WTC11 (cell line): ENCODE results near the gene TBL1XR1. TPM values are rescaled to one million over a fixed set of nuclear protein-coding genes. Genes with fewer than 3 reads are reported as not detected.

Source experiments
- ATAC-seq: fragments of 200-7000 bp; cut with Tn5 transposase; 2 replicates; pipeline ENCODE4 v1.10.0; 2021; ENCODE audit warnings: mild to moderate bottlenecking, moderate library complexity
- CTCF ChIA-PET: fragments of 300-600 bp; sonication (Branson Sonifier 250); formaldehyde crosslinking; loops from one replicate; lab custom pipeline; 2021; ENCODE audit warnings: antibody characterized with exemption; lab: Charles Lee
- POLR2A ChIA-PET: fragments of 350-600 bp; sonication (Branson Sonifier 250); formaldehyde crosslinking; loops from one replicate; lab custom pipeline; 2021; ENCODE audit warnings: antibody characterized with exemption; lab: Charles Lee
- DNase-seq: peaks from one replicate; pipeline ENCODE4 v3.0.0; 2021; ENCODE audit warnings: low spot score
- H3K27ac Mint-ChIP-seq: 2 replicates; pipeline ENCODE4 v1.8.0; 2021; ENCODE audit warnings: mixed read lengths
- H3K27me3 Mint-ChIP-seq: 2 replicates; pipeline ENCODE4 v1.8.0; 2021; ENCODE audit warnings: low read depth, mild to moderate bottlenecking, moderate library complexity, mixed read lengths
- H3K36me3 Mint-ChIP-seq: 2 replicates; pipeline ENCODE4 v1.8.0; 2021; ENCODE audit warnings: mixed read lengths
- H3K4me1 Mint-ChIP-seq: 2 replicates; pipeline ENCODE4 v1.8.0; 2022; ENCODE audit warnings: mixed read lengths
- H3K4me3 Mint-ChIP-seq: 2 replicates; pipeline ENCODE4 v1.8.0; 2021; ENCODE audit warnings: mild to moderate bottlenecking, moderate library complexity, mixed read lengths
- H3K9me3 Mint-ChIP-seq: 2 replicates; pipeline ENCODE4 v1.8.0; 2021; ENCODE audit warnings: mixed read lengths
- CREB1 ChIP-seq: sonication (generic); formaldehyde crosslinking; IDR thresholded peaks from 2 replicates; pipeline ENCODE4 v1.8.0; 2023; ENCODE audit warnings: mild to moderate bottlenecking, missing genetic modification reagents
- CREM ChIP-seq: sonication (generic); formaldehyde crosslinking; IDR thresholded peaks from 2 replicates; pipeline ENCODE4 v1.8.1; 2022; ENCODE audit warnings: mild to moderate bottlenecking, missing genetic modification reagents, moderate library complexity
- ESRRA ChIP-seq: sonication (generic); formaldehyde crosslinking; IDR thresholded peaks from 2 replicates; pipeline ENCODE4 v1.8.1; 2022; ENCODE audit warnings: mild to moderate bottlenecking, missing genetic modification reagents, borderline replicate concordance
- MYBL2 ChIP-seq: sonication (generic); formaldehyde crosslinking; IDR thresholded peaks from 2 replicates; pipeline ENCODE4 v1.8.1; 2023; ENCODE audit warnings: mild to moderate bottlenecking, moderate library complexity, missing genetic modification reagents
- NR1H2 ChIP-seq: sonication (generic); formaldehyde crosslinking; IDR thresholded peaks from 2 replicates; pipeline ENCODE4 v1.9.0; 2021; ENCODE audit warnings: mild to moderate bottlenecking, moderate library complexity, missing genetic modification reagents
- RORB ChIP-seq: fragments of 250-450 bp; sonication (Bioruptor Pico); IDR thresholded peaks from 2 replicates; pipeline ENCODE4 v1.9.0; 2021; ENCODE audit warnings: mild to moderate bottlenecking
- ZNF263 ChIP-seq: sonication (generic); formaldehyde crosslinking; IDR thresholded peaks from 2 replicates; pipeline ENCODE4 v1.8.1; 2022; ENCODE audit warnings: low read depth, mild to moderate bottlenecking, moderate library complexity, missing genetic modification reagents
- ZNF396 ChIP-seq: fragments of 250-450 bp; sonication (Bioruptor Pico); IDR thresholded peaks from 2 replicates; pipeline ENCODE4 v1.8.0; 2021; ENCODE audit warnings: mild to moderate bottlenecking, moderate library complexity, borderline replicate concordance
- total RNA-seq: library from RNA; stranded (reverse); gene quantifications from 3 replicates; pipeline ENCODE4 v1.2.3, GENCODE V29; 2021
- TF ChIP-seq, protein P1 (sequence below): sonication (generic); formaldehyde crosslinking; IDR thresholded peaks from 2 replicates; pipeline ENCODE4 v1.8.0; 2022; ENCODE audit warnings: mild to moderate bottlenecking, missing genetic modification reagents
- TF ChIP-seq, protein P2 (sequence below): fragments of 250-450 bp; sonication (Bioruptor Pico); IDR thresholded peaks from 2 replicates; pipeline ENCODE4 v1.9.0; 2021; ENCODE audit warnings: mild to moderate bottlenecking
- TF ChIP-seq, protein P3 (sequence below): sonication (generic); formaldehyde crosslinking; IDR thresholded peaks from 2 replicates; pipeline ENCODE4 v1.8.1; 2023; ENCODE audit warnings: mild to moderate bottlenecking, missing genetic modification reagents
- TF ChIP-seq, protein P4 (sequence below): sonication (generic); formaldehyde crosslinking; IDR thresholded peaks from 2 replicates; pipeline ENCODE4 v1.8.0; 2022; ENCODE audit warnings: mild to moderate bottlenecking, missing genetic modification reagents
- TF ChIP-seq, protein P5 (sequence below): sonication (generic); formaldehyde crosslinking; conservative IDR thresholded peaks from 2 replicates; pipeline ENCODE4 v1.8.1; 2022; ENCODE audit warnings: mild to moderate bottlenecking, missing genetic modification reagents

TBL1XR1 gene
- total RNA-seq, 1 experiment from 2014 or later, result 148 TPM

DNA sequence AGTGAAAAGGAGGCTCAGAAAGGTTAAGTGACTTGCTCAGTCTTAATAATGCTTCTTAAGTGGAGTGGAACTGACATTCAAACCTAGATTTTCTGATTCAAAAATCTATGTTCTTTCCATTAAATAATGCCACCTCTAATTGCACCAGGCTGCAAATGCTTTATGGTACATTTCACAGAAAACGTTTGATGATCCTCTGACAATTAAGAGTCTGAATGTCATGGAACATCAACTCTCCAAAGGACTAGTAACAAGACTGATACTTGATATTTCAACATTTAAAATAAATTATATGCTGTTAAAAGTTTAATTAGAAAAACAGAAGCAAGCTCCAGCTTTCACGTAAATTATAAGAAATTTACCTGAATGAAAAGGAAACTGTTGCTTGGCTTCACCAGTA is 151.5 kb downstream of the TBL1XR1 start:
- Mint-ChIP-seq H3K27me3 (no peaks in the 10 kb centered on the region), H3K27ac (no peak overlapping the region), H3K4me3 (no peak overlapping the region), H3K9me3 (peaks cover 4% of the 10 kb centered on the region; the same call in 1 of the 2 replicates)
- CTCF ChIA-PET, result interaction anchor here (1.6 kb wide), 1 partner anchor 12 kb away, joined by 5 read pairs; no protein-coding TSS in a partner anchor
- TF ChIP-seq CREM (CRISPR knock-in tag), result no peak
- TF ChIP-seq, protein P1, sequence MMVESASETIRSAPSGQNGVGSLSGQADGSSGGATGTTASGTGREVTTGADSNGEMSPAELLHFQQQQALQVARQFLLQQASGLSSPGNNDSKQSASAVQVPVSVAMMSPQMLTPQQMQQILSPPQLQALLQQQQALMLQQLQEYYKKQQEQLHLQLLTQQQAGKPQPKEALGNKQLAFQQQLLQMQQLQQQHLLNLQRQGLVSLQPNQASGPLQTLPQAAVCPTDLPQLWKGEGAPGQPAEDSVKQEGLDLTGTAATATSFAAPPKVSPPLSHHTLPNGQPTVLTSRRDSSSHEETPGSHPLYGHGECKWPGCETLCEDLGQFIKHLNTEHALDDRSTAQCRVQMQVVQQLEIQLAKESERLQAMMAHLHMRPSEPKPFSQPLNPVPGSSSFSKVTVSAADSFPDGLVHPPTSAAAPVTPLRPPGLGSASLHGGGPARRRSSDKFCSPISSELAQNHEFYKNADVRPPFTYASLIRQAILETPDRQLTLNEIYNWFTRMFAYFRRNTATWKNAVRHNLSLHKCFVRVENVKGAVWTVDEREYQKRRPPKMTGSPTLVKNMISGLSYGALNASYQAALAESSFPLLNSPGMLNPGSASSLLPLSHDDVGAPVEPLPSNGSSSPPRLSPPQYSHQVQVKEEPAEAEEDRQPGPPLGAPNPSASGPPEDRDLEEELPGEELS (CRISPR knock-in tag), result no peak
- TF ChIP-seq, protein P2, sequence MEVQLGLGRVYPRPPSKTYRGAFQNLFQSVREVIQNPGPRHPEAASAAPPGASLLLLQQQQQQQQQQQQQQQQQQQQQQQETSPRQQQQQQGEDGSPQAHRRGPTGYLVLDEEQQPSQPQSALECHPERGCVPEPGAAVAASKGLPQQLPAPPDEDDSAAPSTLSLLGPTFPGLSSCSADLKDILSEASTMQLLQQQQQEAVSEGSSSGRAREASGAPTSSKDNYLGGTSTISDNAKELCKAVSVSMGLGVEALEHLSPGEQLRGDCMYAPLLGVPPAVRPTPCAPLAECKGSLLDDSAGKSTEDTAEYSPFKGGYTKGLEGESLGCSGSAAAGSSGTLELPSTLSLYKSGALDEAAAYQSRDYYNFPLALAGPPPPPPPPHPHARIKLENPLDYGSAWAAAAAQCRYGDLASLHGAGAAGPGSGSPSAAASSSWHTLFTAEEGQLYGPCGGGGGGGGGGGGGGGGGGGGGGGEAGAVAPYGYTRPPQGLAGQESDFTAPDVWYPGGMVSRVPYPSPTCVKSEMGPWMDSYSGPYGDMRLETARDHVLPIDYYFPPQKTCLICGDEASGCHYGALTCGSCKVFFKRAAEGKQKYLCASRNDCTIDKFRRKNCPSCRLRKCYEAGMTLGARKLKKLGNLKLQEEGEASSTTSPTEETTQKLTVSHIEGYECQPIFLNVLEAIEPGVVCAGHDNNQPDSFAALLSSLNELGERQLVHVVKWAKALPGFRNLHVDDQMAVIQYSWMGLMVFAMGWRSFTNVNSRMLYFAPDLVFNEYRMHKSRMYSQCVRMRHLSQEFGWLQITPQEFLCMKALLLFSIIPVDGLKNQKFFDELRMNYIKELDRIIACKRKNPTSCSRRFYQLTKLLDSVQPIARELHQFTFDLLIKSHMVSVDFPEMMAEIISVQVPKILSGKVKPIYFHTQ, result no peak
- TF ChIP-seq ZNF263 (CRISPR knock-in tag), result no peak
- TF ChIP-seq, protein P3, sequence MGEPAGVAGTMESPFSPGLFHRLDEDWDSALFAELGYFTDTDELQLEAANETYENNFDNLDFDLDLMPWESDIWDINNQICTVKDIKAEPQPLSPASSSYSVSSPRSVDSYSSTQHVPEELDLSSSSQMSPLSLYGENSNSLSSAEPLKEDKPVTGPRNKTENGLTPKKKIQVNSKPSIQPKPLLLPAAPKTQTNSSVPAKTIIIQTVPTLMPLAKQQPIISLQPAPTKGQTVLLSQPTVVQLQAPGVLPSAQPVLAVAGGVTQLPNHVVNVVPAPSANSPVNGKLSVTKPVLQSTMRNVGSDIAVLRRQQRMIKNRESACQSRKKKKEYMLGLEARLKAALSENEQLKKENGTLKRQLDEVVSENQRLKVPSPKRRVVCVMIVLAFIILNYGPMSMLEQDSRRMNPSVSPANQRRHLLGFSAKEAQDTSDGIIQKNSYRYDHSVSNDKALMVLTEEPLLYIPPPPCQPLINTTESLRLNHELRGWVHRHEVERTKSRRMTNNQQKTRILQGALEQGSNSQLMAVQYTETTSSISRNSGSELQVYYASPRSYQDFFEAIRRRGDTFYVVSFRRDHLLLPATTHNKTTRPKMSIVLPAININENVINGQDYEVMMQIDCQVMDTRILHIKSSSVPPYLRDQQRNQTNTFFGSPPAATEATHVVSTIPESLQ (CRISPR knock-in tag), result no peak
- no peak for TF ChIP-seq MYBL2 (CRISPR knock-in tag)
- TF ChIP-seq CREB1 (CRISPR knock-in tag), result no peak
- TF ChIP-seq, protein P4, sequence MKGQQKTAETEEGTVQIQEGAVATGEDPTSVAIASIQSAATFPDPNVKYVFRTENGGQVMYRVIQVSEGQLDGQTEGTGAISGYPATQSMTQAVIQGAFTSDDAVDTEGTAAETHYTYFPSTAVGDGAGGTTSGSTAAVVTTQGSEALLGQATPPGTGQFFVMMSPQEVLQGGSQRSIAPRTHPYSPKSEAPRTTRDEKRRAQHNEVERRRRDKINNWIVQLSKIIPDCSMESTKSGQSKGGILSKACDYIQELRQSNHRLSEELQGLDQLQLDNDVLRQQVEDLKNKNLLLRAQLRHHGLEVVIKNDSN (CRISPR knock-in tag), result no peak
- no peak for TF ChIP-seq RORB (CRISPR knock-in tag)
- no peak for TF ChIP-seq ESRRA
- no peak for TF ChIP-seq NR1H2 (CRISPR knock-in tag)
- no peak for TF ChIP-seq ZNF396 (CRISPR knock-in tag)
- TF ChIP-seq, protein P5, sequence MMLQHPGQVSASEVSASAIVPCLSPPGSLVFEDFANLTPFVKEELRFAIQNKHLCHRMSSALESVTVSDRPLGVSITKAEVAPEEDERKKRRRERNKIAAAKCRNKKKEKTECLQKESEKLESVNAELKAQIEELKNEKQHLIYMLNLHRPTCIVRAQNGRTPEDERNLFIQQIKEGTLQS (CRISPR knock-in tag), result no peak
- TF ChIP-seq, all 79 proteins: peak for 0
- POLR2A ChIA-PET, result no interaction called here
- Mint-ChIP-seq H3K36me3 (peaks cover 67% of the 10 kb centered on the region), H3K4me1 (peaks cover 50% of the 10 kb centered on the region)
- DNase-seq, result no peak
- no peak for ATAC-seq

DNA sequence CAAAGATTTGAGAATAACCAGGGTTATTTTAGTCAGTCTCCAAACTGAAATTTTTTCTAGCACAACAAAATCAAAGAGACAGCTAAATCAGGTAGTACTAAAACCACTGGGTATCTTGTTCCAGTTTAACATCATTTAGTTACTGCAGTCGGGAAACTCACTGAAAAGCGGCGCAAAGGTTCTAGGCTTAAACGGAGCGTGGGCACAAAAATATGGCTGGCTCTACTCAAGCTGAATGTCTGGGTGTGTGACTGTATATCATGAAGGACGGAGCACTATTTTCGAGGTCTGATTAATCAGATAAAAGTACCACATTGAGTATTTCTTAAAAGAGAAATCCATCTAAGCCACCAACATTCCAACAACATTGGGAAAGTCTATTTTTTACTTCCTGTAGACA is 152.1 kb downstream of the TBL1XR1 start:
- TF ChIP-seq RORB (CRISPR knock-in tag), result no peak
- peaks cover 63% of the 10 kb centered on the region for H3K36me3 Mint-ChIP-seq
- H3K4me3 Mint-ChIP-seq, result no peak overlapping the region
- ATAC-seq (no peak), DNase-seq (no peak)
- H3K9me3 Mint-ChIP-seq, result peaks cover 4% of the 10 kb centered on the region; the same call in 1 of the 2 replicates
- CTCF ChIA-PET, result no interaction called here
- POLR2A ChIA-PET, result no interaction called here
- peaks cover 54% of the 10 kb centered on the region for H3K4me1 Mint-ChIP-seq
- H3K27ac Mint-ChIP-seq, result no peak overlapping the region
- H3K27me3 Mint-ChIP-seq, result no peaks in the 10 kb centered on the region
